Neuron (in vitro differentiated cells): ENCODE measurements around the gene LYRM2.
A peak's percentile ranks its signal among the peaks of the same experiment; 100 is the strongest.

Experiments
- H2AFZ ChIP-seq: one replicate; pipeline ENCODE4 v1.6.1; 2013; ENCODE audit warnings: low read depth, mild to moderate bottlenecking, inconsistent platforms, low read length, moderate library complexity
- H3K27me3 ChIP-seq: one replicate; pipeline ENCODE4 v1.6.1; 2013; ENCODE audit warnings: low read length; ENCODE audit not compliant: insufficient read depth
- H3K36me3 ChIP-seq: one replicate; pipeline ENCODE4 v1.6.1; 2013; ENCODE audit warnings: low read length; ENCODE audit not compliant: insufficient read depth
- H3K4me1 ChIP-seq: one replicate; pipeline ENCODE4 v1.6.1; 2013; ENCODE audit warnings: low read length; ENCODE audit not compliant: insufficient read depth
- H3K4me3 ChIP-seq: 2 replicates; pipeline ENCODE4 v1.5.1; 2013; ENCODE audit warnings: mild to moderate bottlenecking, low read length, moderate library complexity
- H3K9me3 ChIP-seq: one replicate; pipeline ENCODE4 v1.6.1; 2013; ENCODE audit warnings: low read length

LYRM2 gene

DNA sequence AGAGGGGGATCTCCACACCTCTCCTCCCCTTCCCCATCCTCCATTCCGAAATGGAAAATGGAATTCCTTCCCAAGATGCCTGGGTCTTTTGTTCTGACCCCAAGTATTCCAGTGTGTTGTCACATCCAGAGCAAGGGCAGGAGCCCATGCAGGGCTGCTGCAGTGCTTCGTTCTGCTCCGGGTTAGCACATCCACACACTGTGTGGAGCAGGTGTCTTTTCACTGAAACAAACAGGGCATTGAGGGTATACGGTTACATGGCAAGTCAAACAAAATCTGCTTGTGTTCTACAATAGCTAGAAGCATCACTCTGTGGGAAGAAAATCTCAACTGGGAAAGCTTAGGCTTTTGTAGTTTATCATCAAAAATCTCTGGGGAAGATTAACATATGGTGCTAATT is 56.9 kb downstream of the LYRM2 start:
- Histone ChIP-seq H3K9me3 (no peaks in the 10 kb centered on the region), H3K4me3 (no peak overlapping the region), H3K27me3 (no peaks in the 10 kb centered on the region), H3K36me3 (peaks cover 4% of the 10 kb centered on the region), H2AFZ (no peak overlapping the region), H3K4me1 (no peaks in the 10 kb centered on the region)

DNA sequence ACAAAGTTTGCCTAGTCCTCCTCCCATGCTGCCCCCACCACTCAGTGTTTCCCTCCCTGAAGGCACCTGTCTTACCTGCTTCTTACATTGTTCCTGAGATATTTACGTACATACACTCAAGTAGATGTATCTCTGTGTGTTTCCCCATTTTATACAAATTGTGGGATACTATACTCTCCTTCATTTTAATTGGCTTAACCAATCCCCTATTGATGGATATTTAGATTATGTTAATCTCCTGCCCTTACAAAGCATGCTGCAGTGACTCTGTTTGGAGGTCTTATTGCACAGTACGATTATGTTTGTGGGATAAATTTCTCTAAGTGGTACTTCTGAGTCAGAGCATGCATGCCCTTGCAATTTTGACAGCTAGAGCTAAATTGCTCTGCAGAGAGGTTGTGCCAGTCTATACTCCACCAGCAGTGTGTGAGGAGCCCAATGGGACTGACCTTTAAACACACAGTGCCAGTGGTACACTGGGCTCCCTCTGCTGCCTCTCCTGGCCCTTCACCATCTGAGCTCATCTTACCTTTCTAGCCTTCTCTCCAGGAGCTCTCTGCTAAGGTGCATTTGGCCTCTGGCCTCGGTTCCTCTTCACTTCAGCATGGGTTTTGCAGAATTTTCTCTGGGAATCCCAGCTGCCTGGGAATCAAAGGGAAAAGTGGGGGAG is 57.4 kb downstream of the LYRM2 start:
- Histone ChIP-seq H3K27me3 (no peaks in the 10 kb centered on the region), H3K36me3 (peaks cover 4% of the 10 kb centered on the region), H3K9me3 (no peaks in the 10 kb centered on the region), H2AFZ (no peak overlapping the region), H3K4me1 (no peaks in the 10 kb centered on the region), H3K4me3 (no peak overlapping the region)

DNA sequence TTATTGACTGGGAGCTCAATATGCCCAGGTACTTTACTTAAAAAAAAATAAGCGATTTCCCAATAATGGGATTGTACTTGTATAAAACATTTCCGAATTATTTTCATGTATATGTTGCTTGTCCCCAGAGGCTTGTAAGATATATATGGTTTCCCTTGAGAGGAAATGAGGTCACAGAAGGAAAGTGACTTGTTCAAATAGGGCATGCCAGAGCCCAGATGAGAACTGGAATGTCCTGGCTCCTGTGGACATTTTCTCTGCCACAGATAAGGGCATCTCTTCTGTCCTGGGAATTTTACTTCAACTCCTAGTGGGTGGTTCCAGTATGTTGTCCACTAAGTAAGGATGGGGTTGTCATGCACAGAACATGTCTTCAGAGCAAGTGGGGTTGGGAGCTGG is 63.0 kb downstream of the LYRM2 start:
- Histone ChIP-seq H3K4me3 (no peak overlapping the region), H3K4me1 (no peaks in the 10 kb centered on the region), H2AFZ (no peak overlapping the region), H3K36me3 (peaks cover 22% of the 10 kb centered on the region), H3K27me3 (no peaks in the 10 kb centered on the region), H3K9me3 (peaks cover 4% of the 10 kb centered on the region)

DNA sequence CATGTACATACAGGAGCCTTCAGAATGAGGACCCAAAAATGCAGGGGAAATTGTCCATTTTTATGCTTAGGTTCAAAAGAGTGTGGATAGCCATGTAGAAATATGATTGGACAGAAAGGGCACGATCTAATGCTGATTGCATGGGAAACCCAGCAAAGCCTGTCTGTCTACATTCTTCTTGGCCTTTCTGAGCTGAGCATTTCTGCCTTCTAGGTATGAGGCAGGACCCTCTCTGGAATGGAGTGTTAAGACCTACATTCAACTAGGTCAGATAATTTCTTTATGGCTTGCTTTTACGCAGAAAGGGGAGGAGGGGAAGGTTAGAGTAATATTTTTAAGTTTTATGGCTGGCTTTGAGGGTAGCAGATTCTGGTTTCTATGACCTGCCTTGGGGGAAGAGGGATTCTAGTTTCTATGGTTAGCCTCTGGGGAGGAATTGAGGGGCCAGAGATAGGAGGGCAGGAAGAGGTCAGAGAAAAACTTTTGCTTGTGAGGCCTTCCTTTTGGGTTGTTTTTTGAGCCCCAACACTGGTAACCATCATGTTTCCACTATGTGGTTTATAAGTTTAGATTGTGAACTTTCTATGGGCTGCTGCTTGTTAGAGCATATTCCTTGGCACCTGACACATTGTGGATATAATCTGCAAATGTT is 63.5 kb downstream of the LYRM2 start:
- Histone ChIP-seq H3K4me1 (no peaks in the 10 kb centered on the region), H3K4me3 (no peak overlapping the region), H3K36me3 (peaks cover 24% of the 10 kb centered on the region), H2AFZ (no peak overlapping the region), H3K9me3 (peaks cover 4% of the 10 kb centered on the region), H3K27me3 (no peaks in the 10 kb centered on the region)

DNA sequence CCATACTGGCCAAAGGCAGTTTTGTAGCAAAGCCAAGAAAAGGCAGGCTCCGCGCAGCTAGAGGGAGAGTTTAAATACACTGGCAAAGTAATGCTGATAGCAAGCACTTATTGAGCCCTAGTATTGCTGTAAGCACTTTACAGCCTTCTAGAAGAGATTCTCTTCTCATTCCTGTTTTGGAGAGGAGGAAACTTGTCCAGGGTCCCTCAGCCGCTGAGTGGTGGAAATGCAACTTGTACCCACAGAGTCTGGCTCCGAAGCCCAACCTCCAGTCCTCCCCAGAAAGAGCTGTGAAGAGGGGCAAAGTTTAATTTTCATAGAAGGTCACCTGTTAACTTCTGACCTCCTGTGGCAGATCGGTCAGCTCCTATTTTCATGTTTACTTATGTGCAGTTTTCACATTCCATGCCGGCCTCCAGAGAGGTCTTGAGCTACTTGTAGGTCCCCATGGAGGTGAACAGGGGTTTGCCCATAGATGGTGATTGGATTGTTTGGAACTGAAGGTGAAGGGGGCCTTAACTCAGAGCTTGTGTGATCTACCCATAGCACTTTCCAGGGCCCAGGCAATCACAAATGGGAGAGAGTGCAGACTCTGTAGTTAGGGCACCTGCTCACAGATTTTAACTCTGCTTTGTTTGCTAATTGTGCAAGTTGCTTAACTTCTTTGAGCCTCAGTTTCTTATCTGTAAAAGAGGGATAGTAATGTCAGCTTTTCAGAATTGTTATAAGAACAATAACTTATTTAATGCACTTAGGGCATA is 70.7 kb downstream of the LYRM2 start:
- Histone ChIP-seq H2AFZ (no peak overlapping the region), H3K9me3 (peaks cover 2% of the 10 kb centered on the region), H3K4me3 (peak overlapping the region; percentile 22), H3K4me1 (peaks cover 60% of the 10 kb centered on the region), H3K27me3 (no peaks in the 10 kb centered on the region), H3K36me3 (peaks cover 14% of the 10 kb centered on the region)

DNA sequence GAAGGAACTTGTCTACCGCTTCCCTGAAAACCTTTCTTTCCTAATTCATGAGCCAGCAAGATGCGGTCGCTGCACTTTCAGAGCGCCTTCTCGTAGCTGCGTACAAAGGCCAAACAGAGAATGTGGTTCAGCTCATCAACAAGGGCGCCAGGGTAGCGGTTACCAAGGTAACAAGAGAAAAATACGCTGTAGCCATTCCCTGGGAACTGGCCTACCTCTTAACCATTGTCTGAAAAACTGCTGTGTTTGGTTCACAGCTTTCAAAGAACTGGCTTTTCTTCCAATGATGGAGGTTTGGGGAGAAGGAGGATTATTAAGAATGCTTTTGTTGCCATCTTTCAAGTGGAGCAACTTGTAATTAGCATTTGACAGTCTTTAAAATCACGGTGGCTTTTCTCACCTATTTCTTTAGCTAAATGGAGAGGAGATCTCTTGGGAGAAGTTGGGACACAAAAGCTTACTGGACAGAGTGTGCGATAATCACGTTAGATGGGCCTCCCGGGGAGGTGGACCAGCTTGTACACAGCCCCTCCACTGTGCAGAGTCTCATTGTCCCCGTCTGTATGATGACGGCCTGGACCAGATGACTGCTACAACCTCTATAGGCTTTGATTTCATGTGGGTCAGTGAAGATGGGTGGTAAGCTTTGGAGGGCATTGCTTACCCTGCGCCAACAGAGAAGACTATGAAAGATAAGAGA is 71.5 kb downstream of the LYRM2 start:
- Histone ChIP-seq H3K27me3 (no peaks in the 10 kb centered on the region), H3K36me3 (peaks cover 7% of the 10 kb centered on the region), H3K4me1 (peaks cover 67% of the 10 kb centered on the region), H3K9me3 (no peaks in the 10 kb centered on the region), H3K4me3 (peak overlapping the region; percentile 22), H2AFZ (no peak overlapping the region)

DNA sequence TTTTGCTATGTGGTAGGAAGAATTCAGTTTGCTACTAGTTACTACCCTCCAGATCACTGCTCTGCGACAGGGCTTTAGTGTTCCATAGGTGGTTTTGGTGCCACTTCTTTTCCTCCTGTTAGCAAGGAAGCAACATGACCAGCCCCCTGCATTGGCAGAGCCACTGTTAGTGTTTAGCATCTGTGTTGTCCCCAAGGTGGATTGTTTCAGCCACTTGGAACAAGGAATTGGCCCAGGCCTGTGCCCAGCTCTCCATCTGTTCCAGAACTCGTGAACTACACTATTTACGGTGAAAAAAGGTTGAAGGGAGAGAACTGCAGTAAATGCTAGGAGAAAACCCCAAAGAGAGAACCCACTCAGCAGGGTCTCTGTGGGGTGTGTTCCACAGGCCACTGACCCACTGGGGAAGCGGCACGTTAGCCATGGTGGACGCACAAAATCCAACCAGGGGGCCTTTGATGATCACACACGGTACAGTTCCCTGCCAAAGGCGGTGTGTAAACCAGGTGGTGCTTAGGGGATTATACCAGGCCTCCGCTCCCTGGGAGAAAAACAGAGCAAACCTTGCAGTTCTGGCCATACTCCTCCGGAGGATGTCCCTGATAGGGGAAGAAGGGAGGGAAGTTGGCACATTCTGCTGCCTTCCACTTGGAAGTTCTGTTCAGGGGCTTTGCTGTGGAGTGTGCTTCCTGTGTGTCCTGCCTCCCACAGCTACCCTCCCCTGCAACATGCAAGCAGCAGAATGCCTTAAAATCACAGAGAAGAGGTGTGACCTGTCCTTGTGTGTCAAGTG is 72.3 kb downstream of the LYRM2 start:
- H3K27me3 ChIP-seq: no peaks in the 10 kb centered on the region
- H2AFZ ChIP-seq: no peak overlapping the region
- H3K9me3 ChIP-seq: no peaks in the 10 kb centered on the region
- H3K4me1 ChIP-seq: peaks cover 76% of the 10 kb centered on the region
- H3K36me3 ChIP-seq: peaks cover 6% of the 10 kb centered on the region
- H3K4me3 ChIP-seq: peak overlapping the region; percentile 22

DNA sequence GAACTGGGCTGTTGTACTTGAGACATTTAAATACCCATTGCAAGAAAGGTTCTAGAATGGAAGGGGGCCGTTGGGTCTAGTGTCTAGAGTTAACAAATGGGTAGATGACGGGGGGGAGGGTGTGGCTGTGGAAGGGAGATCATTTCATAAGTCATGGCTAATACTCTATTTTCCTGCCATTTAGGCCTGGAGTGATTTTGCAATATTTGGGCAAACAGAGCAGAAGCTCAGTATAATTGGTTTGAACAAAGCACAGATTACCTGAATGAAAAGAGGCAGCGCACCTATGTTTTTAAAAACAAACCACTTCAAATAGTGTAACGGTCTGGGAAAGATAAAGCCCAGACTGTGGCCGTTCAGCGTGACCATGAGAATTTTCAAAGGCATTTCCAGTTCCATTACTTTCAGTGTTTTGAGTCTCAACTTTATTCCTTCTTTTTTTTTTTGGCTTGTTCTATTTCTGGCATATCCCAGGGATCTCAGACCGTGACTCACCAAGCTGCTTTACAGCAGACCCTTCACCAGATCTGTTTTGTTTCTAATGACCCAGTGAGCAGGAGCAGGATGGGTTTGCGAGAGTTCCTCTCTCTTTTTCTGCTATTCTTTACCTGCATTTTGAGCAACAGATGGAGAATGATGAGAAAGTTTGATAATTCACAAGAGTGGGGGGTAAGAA is 73.7 kb downstream of the LYRM2 start:
- H2AFZ ChIP-seq: no peak overlapping the region
- no peaks in the 10 kb centered on the region for H3K36me3 ChIP-seq
- no peaks in the 10 kb centered on the region for H3K9me3 ChIP-seq
- H3K4me3 ChIP-seq: no peak overlapping the region
- peaks cover 82% of the 10 kb centered on the region for H3K4me1 ChIP-seq
- no peaks in the 10 kb centered on the region for H3K27me3 ChIP-seq

DNA sequence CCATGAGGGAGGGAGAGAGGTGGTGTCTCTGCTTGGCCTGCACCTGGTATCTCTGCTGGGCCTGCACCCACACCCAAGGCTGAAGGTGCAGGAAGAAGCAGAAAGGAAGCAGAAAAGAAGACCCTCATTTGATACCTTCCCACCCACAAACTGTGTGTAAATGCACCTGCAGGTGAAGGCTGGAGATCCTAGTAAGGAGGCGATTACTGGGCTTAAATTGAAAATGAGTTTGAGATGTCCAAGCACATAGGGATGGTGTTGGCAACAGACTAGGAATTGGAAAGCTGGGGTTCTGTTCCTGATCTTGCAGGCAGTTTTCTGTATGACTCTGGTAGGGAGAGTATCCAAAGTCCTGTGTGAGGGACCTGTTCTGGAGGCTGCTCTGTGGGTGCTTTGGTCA is 74.7 kb downstream of the LYRM2 start:
- peaks cover 79% of the 10 kb centered on the region for H3K4me1 ChIP-seq
- no peak overlapping the region for H2AFZ ChIP-seq
- no peaks in the 10 kb centered on the region for H3K27me3 ChIP-seq
- H3K4me3 ChIP-seq: no peak overlapping the region
- H3K36me3 ChIP-seq: no peaks in the 10 kb centered on the region
- H3K9me3 ChIP-seq: no peaks in the 10 kb centered on the region

DNA sequence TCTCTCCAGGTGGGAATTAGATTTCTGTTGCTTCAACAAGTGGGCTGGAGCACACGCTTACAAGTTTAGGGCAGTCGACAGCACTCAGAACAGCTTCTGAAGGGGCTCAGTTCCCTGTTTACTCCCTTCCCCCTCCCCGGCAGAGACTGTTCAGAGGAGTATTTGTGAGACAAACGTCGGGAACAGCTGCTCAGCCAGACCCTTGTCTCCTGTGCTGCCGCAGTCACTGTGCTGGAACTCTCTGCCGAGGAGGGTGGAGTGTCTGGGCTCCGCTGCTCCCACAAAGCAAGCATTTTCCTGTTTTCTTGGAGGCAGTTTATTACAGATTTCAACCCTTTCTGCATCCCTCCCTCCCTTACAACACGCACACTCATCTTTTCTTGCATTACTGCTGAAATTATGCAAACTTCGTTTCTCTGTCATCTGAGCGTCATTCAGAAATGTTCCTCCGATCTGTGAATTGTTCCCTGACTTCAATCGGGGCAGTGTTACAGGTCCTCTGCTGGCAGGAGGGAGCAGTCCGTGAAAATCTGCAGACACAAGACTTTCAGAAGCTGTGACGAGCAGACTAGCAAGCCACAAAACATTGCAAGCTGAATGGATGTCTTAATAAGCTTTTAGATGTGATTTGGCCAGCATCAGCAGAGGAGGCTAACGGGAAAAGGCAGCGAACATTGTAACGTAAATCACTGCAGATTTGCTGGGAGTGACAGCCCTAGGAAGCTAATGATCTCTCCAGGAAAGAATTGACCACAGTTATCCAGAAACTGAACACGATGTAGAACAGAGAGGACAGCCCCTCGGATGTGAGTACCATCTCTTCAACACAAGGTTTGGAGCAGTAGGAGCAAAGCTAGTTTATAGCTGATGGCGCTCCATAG is 76.2 kb downstream of the LYRM2 start:
- Histone ChIP-seq H3K27me3 (no peaks in the 10 kb centered on the region), H3K36me3 (no peaks in the 10 kb centered on the region), H3K4me1 (peaks cover 65% of the 10 kb centered on the region), H3K9me3 (peaks cover 7% of the 10 kb centered on the region), H2AFZ (no peak overlapping the region), H3K4me3 (peak overlapping the region; percentile 34)

DNA sequence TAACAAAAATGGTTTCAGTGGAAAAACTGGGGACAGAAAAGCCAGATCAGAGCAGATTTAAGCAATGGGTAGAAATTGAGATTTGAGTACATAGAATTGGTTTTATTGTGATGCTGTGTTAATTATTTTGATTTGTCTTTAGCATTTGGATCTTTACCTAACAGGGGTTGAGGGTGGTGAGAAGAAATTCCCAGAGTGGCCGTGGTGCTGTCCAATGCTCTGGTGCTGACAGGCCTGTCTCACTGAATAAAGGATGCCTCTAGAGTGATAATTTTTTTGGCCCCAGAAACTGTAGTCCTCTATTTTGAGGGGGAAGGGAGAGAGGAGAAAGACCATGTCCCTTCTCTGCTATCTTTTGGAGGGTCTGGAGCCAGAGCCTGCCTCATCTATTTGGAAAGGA is 79.1 kb downstream of the LYRM2 start:
- Histone ChIP-seq H3K4me3 (no peak overlapping the region), H3K9me3 (peaks cover 9% of the 10 kb centered on the region), H3K4me1 (peaks cover 54% of the 10 kb centered on the region), H3K27me3 (no peaks in the 10 kb centered on the region), H3K36me3 (no peaks in the 10 kb centered on the region), H2AFZ (no peak overlapping the region)
